ENCODE data around the gene SCCPDH. TPM values are rescaled to one million over a fixed set of nuclear protein-coding genes. Genes with fewer than 3 reads are reported as not detected.

SCCPDH gene
- polyA plus RNA-seq, 1 of the 3 experiments (the other 2 are of a cell fraction), result 32.2 TPM

DNA sequence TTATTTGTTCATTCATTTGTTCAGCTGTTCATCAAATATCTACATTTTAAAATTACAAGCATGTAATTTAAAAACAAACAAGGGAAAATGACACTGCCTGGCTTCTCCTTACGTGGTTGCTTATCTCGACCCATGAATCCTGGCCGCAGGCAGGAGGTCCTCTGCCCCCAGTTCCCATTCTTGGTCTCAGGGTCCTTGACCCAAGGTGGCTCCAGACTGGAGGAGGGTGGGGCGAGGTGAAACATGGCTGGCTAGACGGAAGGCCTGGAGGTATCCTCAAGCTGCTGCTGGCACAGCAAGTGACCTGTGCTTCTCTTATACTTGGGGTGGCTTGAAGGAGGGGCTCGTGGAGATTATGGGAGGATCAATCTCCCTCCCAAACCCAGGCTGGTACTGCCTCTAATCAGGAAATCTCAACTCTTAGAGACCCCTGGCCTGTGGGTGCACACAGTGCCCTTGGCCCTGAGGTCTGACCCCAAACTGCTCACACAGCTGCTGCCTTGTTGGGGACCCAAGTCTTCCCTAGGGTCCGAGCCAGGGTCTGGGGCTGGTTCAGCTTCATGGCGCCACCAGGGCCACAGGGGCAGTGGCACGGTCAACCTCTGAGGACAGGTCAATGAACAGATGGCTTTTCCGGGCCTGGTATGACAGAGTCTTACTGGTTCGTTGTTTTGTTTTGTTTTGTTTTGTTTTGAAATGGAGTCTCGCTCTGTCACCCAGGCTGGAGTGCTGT lies 63.7 kb downstream of the SCCPDH start:
- no peak for DNase-seq
- no peak overlapping the region for H3K9ac ChIP-seq
- 96% methylated on average over 9 of the region's 12 CpGs for WGBS (ENCODE audit: low lambda C conversion rate)
- TF ChIP-seq GABPA (IDR thresholded peaks at IDR 0.05; ENCODE audit: low read depth) (no peak), EZH2phosphoT487 (IDR thresholded peaks at IDR 0.05; ENCODE audit: borderline replicate concordance, low read depth) (no peak)
- H3K79me2 ChIP-seq (ENCODE audit: insufficient read depth), result no peaks in the 10 kb centered on the region
- H4K20me1 ChIP-seq (ENCODE audit: insufficient read depth), result no peaks in the 10 kb centered on the region
- no peaks in the 10 kb centered on the region for H3K36me3 ChIP-seq (replicated peaks in 1 of 2; ENCODE audit: control insufficient read depth in 1 of 2, insufficient read depth in 2 of 2, low read length in 1 of 2)
- no peak overlapping the region for H3K27ac ChIP-seq (ENCODE audit: low read depth in 2 of 2, low read length in 1 of 2)
- ChIA-PET POLR2A (interaction anchor here (0.8 kb wide), 1 partner anchor 64 kb away, joined by 3 read pairs; the partner anchor contains the start of gene SCCPDH), CTCF (no interaction called here)
- no peak overlapping the region for H3K4me2 ChIP-seq
- no peak overlapping the region for H2AFZ ChIP-seq (ENCODE audit: low read depth)
- no peak overlapping the region for H3K4me3 ChIP-seq (ENCODE audit: low read depth in 2 of 2, low read length in 1 of 2)
- no peaks in the 10 kb centered on the region for H3K9me3 ChIP-seq
- H3F3A ChIP-seq (replicated peaks; ENCODE audit: insufficient read depth), result no peaks in the 10 kb centered on the region
- no peaks in the 10 kb centered on the region for H3K9me2 ChIP-seq
- H3K4me1 ChIP-seq (ENCODE audit: control insufficient read depth in 1 of 2, insufficient read depth in 2 of 2, low read depth in 1 of 2, low read length in 1 of 2), result no peaks in the 10 kb centered on the region
- H3K27me3 ChIP-seq (ENCODE audit: insufficient read depth), result no peaks in the 10 kb centered on the region

- Histone ChIP-seq H3K79me2 (ENCODE audit: insufficient read depth) (no peaks in the 10 kb centered on the region), H2AFZ (ENCODE audit: low read depth) (no peak overlapping the region), H3K4me3 (ENCODE audit: low read depth in 2 of 2, low read length in 1 of 2) (no peak overlapping the region), H3K27me3 (ENCODE audit: insufficient read depth) (no peaks in the 10 kb centered on the region), H3K9me3 (no peaks in the 10 kb centered on the region), H3K36me3 (replicated peaks in 1 of 2; ENCODE audit: control insufficient read depth in 1 of 2, insufficient read depth in 2 of 2, low read length in 1 of 2) (no peaks in the 10 kb centered on the region), H3K4me2 (no peak overlapping the region), H3K9me2 (no peaks in the 10 kb centered on the region), H3K4me1 (ENCODE audit: control insufficient read depth in 1 of 2, insufficient read depth in 2 of 2, low read depth in 1 of 2, low read length in 1 of 2) (no peaks in the 10 kb centered on the region; a peak in 1 of 4 replicates), H4K20me1 (ENCODE audit: insufficient read depth) (no peaks in the 10 kb centered on the region), H3K9ac (no peak overlapping the region), H3K27ac (ENCODE audit: low read depth in 2 of 2, low read length in 1 of 2) (no peak overlapping the region), H3F3A (replicated peaks; ENCODE audit: insufficient read depth) (no peaks in the 10 kb centered on the region)
- TF ChIP-seq RXRA (IDR thresholded peaks at IDR 0.05; ENCODE audit: borderline replicate concordance, low read depth) (no peak), CTCF (IDR thresholded peaks at IDR 0.05) (no peak), CHD2 (IDR thresholded peaks at IDR 0.05; ENCODE audit: low read length, partially characterized antibody) (no peak)
- WGBS (ENCODE audit: low lambda C conversion rate), result 87% methylated on average over 10 of the region's 37 CpGs
- CTCF ChIA-PET, result no interaction called here
- no peak for DNase-seq
- POLR2A ChIA-PET, result no interaction called here
Measured at GRCh38 chr1:246788895-246789338, 64.7 kb downstream of the SCCPDH start.

GRCh38 chr1:246789454-246790339 lies 65.5 kb downstream of the SCCPDH start:
- H3F3A ChIP-seq (replicated peaks; ENCODE audit: insufficient read depth), result no peaks in the 10 kb centered on the region
- H3K79me2 ChIP-seq (ENCODE audit: insufficient read depth), result no peaks in the 10 kb centered on the region
- H3K9ac ChIP-seq, result no peak overlapping the region
- H3K27me3 ChIP-seq (ENCODE audit: insufficient read depth), result no peaks in the 10 kb centered on the region
- POLR2A ChIA-PET, result no interaction called here
- no peaks in the 10 kb centered on the region for H3K36me3 ChIP-seq (replicated peaks in 1 of 2; ENCODE audit: control insufficient read depth in 1 of 2, insufficient read depth in 2 of 2, low read length in 1 of 2)
- H3K4me2 ChIP-seq, result no peak overlapping the region
- H3K9me2 ChIP-seq, result no peaks in the 10 kb centered on the region
- H3K4me1 ChIP-seq (ENCODE audit: control insufficient read depth in 1 of 2, insufficient read depth in 2 of 2, low read depth in 1 of 2, low read length in 1 of 2), result peaks cover 0 to 5% of the 10 kb centered on the region in 2 experiments; a peak in 2 of 4 replicates
- H3K4me3 ChIP-seq (ENCODE audit: low read depth in 2 of 2, low read length in 1 of 2), result no peak overlapping the region
- peak; percentile 30 for DNase-seq
- CTCF ChIA-PET, result no interaction called here
- H3K9me3 ChIP-seq, result no peaks in the 10 kb centered on the region
- WGBS (ENCODE audit: low lambda C conversion rate), result 80% methylated on average over 19 of the region's 25 CpGs
- H3K27ac ChIP-seq (ENCODE audit: low read depth in 2 of 2, low read length in 1 of 2), result no peak overlapping the region
- no peaks in the 10 kb centered on the region for H4K20me1 ChIP-seq (ENCODE audit: insufficient read depth)
- H2AFZ ChIP-seq (ENCODE audit: low read depth), result no peak overlapping the region
- TF ChIP-seq JUND (IDR thresholded peaks at IDR 0.05) (no peak), MEF2A (IDR thresholded peaks at IDR 0.05; ENCODE audit: borderline replicate concordance, low read depth) (no peak), USF1 (IDR thresholded peaks at IDR 0.05; ENCODE audit: borderline replicate concordance, low read depth) (no peak), EP300 (IDR thresholded peaks at IDR 0.05; ENCODE audit: borderline replicate concordance in 1 of 2, low read depth in 1 of 2, low read length in 1 of 2) (no peak), SMC3 (IDR thresholded peaks at IDR 0.05; ENCODE audit: low read depth, low read length) (no peak), EZH2phosphoT487 (IDR thresholded peaks at IDR 0.05; ENCODE audit: borderline replicate concordance, low read depth) (no peak), TEAD4 (IDR thresholded peaks at IDR 0.05; ENCODE audit: borderline replicate concordance, insufficient read depth) (no peak)
- TF ChIP-seq, protein P1, sequence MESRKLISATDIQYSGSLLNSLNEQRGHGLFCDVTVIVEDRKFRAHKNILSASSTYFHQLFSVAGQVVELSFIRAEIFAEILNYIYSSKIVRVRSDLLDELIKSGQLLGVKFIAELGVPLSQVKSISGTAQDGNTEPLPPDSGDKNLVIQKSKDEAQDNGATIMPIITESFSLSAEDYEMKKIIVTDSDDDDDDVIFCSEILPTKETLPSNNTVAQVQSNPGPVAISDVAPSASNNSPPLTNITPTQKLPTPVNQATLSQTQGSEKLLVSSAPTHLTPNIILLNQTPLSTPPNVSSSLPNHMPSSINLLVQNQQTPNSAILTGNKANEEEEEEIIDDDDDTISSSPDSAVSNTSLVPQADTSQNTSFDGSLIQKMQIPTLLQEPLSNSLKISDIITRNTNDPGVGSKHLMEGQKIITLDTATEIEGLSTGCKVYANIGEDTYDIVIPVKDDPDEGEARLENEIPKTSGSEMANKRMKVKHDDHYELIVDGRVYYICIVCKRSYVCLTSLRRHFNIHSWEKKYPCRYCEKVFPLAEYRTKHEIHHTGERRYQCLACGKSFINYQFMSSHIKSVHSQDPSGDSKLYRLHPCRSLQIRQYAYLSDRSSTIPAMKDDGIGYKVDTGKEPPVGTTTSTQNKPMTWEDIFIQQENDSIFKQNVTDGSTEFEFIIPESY (IDR thresholded peaks at IDR 0.05; ENCODE audit: borderline replicate concordance, low read depth), result no peak
- TF ChIP-seq, protein P2, sequence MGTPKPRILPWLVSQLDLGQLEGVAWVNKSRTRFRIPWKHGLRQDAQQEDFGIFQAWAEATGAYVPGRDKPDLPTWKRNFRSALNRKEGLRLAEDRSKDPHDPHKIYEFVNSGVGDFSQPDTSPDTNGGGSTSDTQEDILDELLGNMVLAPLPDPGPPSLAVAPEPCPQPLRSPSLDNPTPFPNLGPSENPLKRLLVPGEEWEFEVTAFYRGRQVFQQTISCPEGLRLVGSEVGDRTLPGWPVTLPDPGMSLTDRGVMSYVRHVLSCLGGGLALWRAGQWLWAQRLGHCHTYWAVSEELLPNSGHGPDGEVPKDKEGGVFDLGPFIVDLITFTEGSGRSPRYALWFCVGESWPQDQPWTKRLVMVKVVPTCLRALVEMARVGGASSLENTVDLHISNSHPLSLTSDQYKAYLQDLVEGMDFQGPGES (IDR thresholded peaks at IDR 0.05; ENCODE audit: low read depth, low read length), result no peak
